Neural cell (in vitro differentiated cells): ENCODE results near the gene NCLN.

Experiments used
- EP300 ChIP-seq: fragments of 450-650 bp; conservative IDR thresholded peaks from 2 replicates; pipeline ENCODE4 v1.6.1; 2014; ENCODE audit warnings: antibody characterized with exemption, mild to moderate bottlenecking, moderate library complexity; ENCODE audit not compliant: poor library complexity, severe bottlenecking
- POLR2AphosphoS5 ChIP-seq: IDR thresholded peaks from 2 replicates; pipeline ENCODE4 v1.6.1; 2012
- TF ChIP-seq, protein P1 (sequence below): fragments of 450-650 bp; IDR thresholded peaks from 2 replicates; pipeline ENCODE4 v1.5.1; 2014; ENCODE audit warnings: antibody characterized with exemption, mild to moderate bottlenecking, moderate library complexity; ENCODE audit not compliant: poor library complexity, severe bottlenecking

DNA sequence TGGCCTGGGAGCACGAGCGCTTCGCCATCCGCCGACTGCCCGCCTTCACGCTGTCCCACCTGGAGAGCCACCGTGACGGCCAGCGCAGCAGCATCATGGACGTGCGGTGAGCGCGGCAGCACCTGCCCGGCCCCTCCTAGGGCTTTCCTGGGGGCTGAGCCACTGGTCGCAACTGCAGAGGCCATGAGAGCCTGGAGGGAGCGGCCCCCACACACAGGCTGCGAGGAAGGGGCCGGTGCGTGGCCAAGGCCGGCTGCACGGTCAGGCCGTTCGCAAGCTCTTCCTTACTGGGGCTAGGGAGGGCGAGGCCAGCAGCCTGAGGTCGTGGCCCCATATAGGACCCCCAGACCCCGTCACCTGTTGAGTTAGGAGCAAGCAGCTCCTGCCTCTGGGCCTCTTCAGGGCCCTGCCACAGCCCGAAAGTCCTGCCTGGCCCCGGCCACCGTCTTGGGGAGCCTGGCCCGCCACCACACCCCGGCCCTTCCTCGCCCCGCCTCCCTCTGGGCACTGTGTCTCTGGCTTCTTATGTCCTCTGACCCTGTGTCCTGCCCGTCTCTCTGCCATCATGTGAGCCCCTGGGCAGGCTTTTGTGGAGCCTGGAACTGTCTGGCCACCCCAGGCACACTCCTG lies 19.0 kb downstream of the NCLN start:
- TF ChIP-seq, protein P1, sequence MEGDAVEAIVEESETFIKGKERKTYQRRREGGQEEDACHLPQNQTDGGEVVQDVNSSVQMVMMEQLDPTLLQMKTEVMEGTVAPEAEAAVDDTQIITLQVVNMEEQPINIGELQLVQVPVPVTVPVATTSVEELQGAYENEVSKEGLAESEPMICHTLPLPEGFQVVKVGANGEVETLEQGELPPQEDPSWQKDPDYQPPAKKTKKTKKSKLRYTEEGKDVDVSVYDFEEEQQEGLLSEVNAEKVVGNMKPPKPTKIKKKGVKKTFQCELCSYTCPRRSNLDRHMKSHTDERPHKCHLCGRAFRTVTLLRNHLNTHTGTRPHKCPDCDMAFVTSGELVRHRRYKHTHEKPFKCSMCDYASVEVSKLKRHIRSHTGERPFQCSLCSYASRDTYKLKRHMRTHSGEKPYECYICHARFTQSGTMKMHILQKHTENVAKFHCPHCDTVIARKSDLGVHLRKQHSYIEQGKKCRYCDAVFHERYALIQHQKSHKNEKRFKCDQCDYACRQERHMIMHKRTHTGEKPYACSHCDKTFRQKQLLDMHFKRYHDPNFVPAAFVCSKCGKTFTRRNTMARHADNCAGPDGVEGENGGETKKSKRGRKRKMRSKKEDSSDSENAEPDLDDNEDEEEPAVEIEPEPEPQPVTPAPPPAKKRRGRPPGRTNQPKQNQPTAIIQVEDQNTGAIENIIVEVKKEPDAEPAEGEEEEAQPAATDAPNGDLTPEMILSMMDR: no peak
- TF ChIP-seq POLR2AphosphoS5 (no peak), EP300 (no peak)
